Stimulated activated CD4-positive, alpha-beta T cell treated with anti-CD3 and anti-CD28 coated beads, TNF-alpha, amount 100 ng/mL, for 24 hours (primary cell): ENCODE measurements around the gene SFXN5.

Source experiments
- DNase-seq, 3 experiments: peaks; one replicate each; pipeline ENCODE4 v3.0.0-alpha.2; 2020; ENCODE audit warnings: low read depth in 3 of 3

Gene SFXN5

GRCh38 chr2:72956936-72957335, 114.6 kb downstream of the SFXN5 start:
- DNase-seq = no peak

GRCh38 chr2:72956050-72956395, 115.5 kb downstream of the SFXN5 start:
- no peak for DNase-seq

GRCh38 chr2:72955228-72956049, 116.1 kb downstream of the SFXN5 start:
- no peak for DNase-seq

- DNase-seq = no peak
These were observed 116.9 kb downstream of the SFXN5 start for GRCh38 chr2:72954376-72955227.

GRCh38 chr2:72953976-72954375, 117.5 kb downstream of the SFXN5 start:
- DNase-seq = no peak

- DNase-seq = no peak
These were observed 118.0 kb downstream of the SFXN5 start for GRCh38 chr2:72953528-72953927.

- DNase-seq = no peak
These were observed 118.6 kb downstream of the SFXN5 start for GRCh38 chr2:72952961-72953360.

GRCh38 chr2:72952110-72952823, 119.2 kb downstream of the SFXN5 start:
- DNase-seq = no peak

GRCh38 chr2:72951303-72952095, 120.0 kb downstream of the SFXN5 start:
- no peak for DNase-seq

- DNase-seq = no peak
These were observed 120.8 kb downstream of the SFXN5 start for GRCh38 chr2:72950558-72951255.

- DNase-seq = no peak
These were observed 121.9 kb downstream of the SFXN5 start for GRCh38 chr2:72949642-72950041.

- DNase-seq = no peak
These were observed 122.5 kb downstream of the SFXN5 start for GRCh38 chr2:72949045-72949444.

GRCh38 chr2:72947952-72948830, 123.3 kb downstream of the SFXN5 start:
- no peak for DNase-seq

- DNase-seq = no peak
These were observed 125.0 kb downstream of the SFXN5 start for GRCh38 chr2:72946466-72946865.

- no peak for DNase-seq
These were observed 126.0 kb downstream of the SFXN5 start for GRCh38 chr2:72945450-72946019.

- no peak for DNase-seq
These were observed 126.6 kb downstream of the SFXN5 start for GRCh38 chr2:72944804-72945449.

GRCh38 chr2:72943540-72944395, 127.7 kb downstream of the SFXN5 start:
- no peak for DNase-seq

- no peak for DNase-seq
These were observed 128.6 kb downstream of the SFXN5 start for GRCh38 chr2:72942881-72943418.
